ENCODE measurements around the gene ANTXR1.

ANTXR1 gene

DNA sequence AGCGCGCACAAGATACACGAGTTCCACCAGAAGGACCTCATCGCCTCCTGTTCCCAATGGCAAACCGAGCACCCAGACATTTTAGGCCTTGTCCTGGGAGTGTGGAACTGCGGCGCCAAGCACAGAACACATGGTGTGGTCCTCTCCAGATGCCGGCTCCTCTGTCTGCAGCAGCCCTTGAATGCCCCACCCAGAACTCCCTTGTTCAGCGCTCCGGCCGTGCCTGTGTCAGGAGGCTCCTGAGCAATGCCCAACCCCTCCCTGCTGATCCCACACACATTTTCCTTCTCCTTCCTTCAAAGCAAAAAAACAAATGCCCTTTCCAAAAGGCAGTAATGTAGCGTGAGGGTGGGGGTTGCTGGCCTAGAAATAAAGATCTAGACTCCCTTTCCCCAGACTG is 284.2 kb downstream of the ANTXR1 start:
- in situ Hi-C loops (cut with HindIII; ENCODE audit: low sequenced_read_pairs) = no loop called here

GRCh38 chr2:69298261-69298660 is 285.3 kb downstream of the ANTXR1 start:
- in situ Hi-C loops (cut with HindIII; ENCODE audit: low sequenced_read_pairs) = no loop called here

DNA sequence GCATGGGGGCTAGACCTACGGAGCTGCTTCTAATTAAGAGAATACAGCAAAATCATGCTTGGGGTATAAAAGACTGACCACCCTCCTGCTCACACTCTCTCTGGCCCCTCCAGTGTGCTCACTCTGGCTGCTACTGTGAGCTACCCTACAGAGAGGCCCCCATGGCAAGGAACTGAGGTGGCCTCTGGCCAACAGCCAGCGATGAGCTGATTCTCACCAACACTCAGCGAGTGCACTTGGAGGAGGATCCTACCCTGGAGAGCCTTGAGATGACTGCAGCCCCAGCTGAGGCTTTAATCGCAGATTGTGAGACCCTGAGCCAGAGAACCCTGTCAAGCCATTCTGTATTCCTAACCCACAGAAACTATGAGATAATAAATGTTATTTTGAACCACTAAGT is 285.9 kb downstream of the ANTXR1 start:
- in situ Hi-C loops (cut with HindIII; ENCODE audit: low sequenced_read_pairs) = no loop called here
